ENCODE results near the gene AZIN2. TPM values are rescaled to one million over a fixed set of nuclear protein-coding genes. Genes with fewer than 3 reads are reported as not detected.

The AZIN2 gene
- total and polyA plus RNA-seq, 9 donors, result 4.1 to 15.7 (median 9.4) TPM

DNA sequence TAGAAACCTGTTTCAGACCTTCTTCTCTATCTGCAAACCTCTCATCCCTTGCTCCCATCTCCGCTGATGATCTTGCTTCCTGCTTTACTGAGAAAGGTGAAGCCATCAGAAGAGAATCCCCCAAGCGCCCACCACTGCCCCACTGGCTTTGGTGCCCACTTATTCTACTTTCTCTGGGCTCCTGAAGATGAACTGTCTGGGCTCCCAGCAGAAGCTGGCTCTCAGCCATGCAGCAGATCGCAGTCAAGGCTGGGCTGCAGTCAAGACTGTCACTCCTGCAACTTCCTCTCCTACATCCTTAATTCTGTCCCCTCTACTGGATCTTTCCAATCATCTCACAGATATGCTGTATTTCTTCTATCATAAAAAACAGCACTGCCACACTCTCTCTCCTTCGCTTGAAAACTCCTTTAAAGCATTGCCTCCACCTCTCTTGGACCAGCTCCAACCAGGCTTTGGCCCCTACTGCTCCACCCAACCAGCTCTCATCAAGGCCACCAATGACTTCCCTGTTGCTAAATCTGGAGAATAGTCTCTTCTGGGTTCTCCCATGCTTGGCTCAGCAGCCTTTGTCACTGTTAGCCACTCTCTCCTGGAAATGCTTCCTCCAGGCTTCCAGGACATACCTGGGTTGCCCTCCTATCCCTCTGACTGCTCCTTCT lies 75.1 kb downstream of the AZIN2 start:
- 65 to 75% (median 66%) methylated on average over 4 of the region's 4 CpGs for WGBS, 3 donors
- intact Hi-C loops (cut with DNase I), result no loop called here
- no peaks in the 10 kb centered on the region for H3K27me3 ChIP-seq
- no peak overlapping the region for H3K4me3 ChIP-seq
- no peak for TF ChIP-seq EP300 (IDR thresholded peaks at IDR 0.05)
- TF ChIP-seq POLR2A (IDR thresholded peaks at IDR 0.05), result no peak
- TF ChIP-seq, protein P1, sequence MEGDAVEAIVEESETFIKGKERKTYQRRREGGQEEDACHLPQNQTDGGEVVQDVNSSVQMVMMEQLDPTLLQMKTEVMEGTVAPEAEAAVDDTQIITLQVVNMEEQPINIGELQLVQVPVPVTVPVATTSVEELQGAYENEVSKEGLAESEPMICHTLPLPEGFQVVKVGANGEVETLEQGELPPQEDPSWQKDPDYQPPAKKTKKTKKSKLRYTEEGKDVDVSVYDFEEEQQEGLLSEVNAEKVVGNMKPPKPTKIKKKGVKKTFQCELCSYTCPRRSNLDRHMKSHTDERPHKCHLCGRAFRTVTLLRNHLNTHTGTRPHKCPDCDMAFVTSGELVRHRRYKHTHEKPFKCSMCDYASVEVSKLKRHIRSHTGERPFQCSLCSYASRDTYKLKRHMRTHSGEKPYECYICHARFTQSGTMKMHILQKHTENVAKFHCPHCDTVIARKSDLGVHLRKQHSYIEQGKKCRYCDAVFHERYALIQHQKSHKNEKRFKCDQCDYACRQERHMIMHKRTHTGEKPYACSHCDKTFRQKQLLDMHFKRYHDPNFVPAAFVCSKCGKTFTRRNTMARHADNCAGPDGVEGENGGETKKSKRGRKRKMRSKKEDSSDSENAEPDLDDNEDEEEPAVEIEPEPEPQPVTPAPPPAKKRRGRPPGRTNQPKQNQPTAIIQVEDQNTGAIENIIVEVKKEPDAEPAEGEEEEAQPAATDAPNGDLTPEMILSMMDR (IDR thresholded peaks at IDR 0.05), result no peak
- no peaks in the 10 kb centered on the region for H3K36me3 ChIP-seq
- no peaks in the 10 kb centered on the region for H3K9me3 ChIP-seq
- DNase-seq, result peak in 3 of 5 donors; percentile 37 to 53 (median 40)
- H3K27ac ChIP-seq, result no peak overlapping the region
- H3K4me1 ChIP-seq (ENCODE audit: insufficient read depth), result peaks cover 10% of the 10 kb centered on the region

DNA sequence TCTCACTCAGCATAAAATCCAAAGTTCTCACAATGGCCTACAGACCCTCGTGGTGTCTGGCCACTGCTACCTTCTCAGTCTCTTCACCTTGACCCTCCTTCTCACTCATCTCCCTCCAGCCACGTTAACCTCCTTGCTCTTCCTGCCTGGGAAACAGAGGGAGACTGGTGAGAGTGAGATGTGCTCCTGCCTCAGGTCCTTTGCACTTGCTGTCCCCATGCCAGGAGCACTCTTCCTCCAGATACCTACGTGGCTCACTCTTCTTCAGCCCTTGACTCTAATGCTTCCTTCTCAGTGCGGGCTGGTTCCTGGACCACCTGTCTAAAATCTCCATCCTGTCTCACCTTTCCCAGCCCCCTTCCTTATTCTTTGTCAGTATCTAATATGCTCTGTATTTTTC lies 76.2 kb downstream of the AZIN2 start:
- intact Hi-C loops (cut with DNase I), result no loop called here
- TF ChIP-seq, protein P1 (IDR thresholded peaks at IDR 0.05), result no peak
- TF ChIP-seq EP300 (IDR thresholded peaks at IDR 0.05), result no peak
- TF ChIP-seq POLR2A (IDR thresholded peaks at IDR 0.05), result no peak
- no peak for DNase-seq
- H3K27ac ChIP-seq, result no peak overlapping the region
- H3K27me3 ChIP-seq, result no peaks in the 10 kb centered on the region
- no peaks in the 10 kb centered on the region for H3K9me3 ChIP-seq
- peaks cover 13% of the 10 kb centered on the region for H3K4me1 ChIP-seq (ENCODE audit: insufficient read depth)
- WGBS, 3 donors, result 87 to 90% (median 87%) methylated on average over 4 of the region's 4 CpGs
- H3K4me3 ChIP-seq, result no peak overlapping the region
- no peaks in the 10 kb centered on the region for H3K36me3 ChIP-seq

DNA sequence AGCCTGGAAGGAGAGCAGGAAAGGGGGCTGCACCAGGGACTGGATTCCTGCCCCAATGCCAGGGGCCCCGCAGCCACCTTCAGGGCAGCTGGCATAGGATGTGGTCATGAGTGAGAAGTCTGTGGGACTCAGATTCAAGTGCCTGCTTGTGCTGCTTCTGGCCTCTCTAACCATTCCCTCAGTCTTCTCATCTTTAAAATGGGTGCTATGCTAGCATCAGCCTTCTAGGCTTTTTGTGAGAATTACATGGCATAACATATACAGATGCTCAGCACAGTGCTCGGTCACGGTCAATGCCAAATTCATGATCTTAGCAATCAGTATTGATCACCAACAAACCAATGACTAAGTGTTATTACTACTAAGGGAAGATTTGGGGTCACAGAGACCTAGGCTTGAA lies 77.4 kb downstream of the AZIN2 start:
- intact Hi-C loops (cut with DNase I), result no loop called here
- DNase-seq, result no peak
- no peaks in the 10 kb centered on the region for H3K36me3 ChIP-seq
- no peak overlapping the region for H3K27ac ChIP-seq
- TF ChIP-seq POLR2A (IDR thresholded peaks at IDR 0.05) (no peak), EP300 (IDR thresholded peaks at IDR 0.05) (no peak)
- TF ChIP-seq, protein P1 (IDR thresholded peaks at IDR 0.05), result no peak
- peaks cover 11% of the 10 kb centered on the region for H3K4me1 ChIP-seq (ENCODE audit: insufficient read depth)
- no peaks in the 10 kb centered on the region for H3K27me3 ChIP-seq
- H3K4me3 ChIP-seq, result no peak overlapping the region
- 95 to 98% (median 96%) methylated on average over 3 of the region's 3 CpGs for WGBS, 3 donors
- H3K9me3 ChIP-seq, result no peaks in the 10 kb centered on the region

DNA sequence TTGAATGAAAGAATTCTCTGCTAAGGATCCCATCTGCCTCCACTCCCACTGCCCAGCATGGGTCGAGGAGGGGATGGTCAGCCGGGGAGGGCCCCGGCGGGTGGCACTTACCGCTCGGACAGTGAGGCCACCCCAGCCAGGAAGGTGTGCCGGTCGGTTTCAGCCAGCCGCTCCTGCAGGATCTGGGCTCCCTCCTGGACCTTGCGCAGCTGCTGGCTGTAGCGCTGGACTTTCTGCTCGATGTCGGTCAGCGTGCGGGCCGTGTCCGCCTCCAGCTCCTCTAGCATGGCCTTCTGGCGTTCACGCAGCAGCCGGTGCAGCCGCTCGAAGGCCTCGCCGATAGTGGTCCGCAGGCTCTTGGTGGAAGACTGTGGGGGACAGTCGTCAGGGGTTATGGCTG lies 78.6 kb downstream of the AZIN2 start:
- no peaks in the 10 kb centered on the region for H3K9me3 ChIP-seq
- no peak for TF ChIP-seq EP300 (IDR thresholded peaks at IDR 0.05)
- TF ChIP-seq, protein P1 (IDR thresholded peaks at IDR 0.05), result no peak
- TF ChIP-seq POLR2A (IDR thresholded peaks at IDR 0.05), result no peak
- H3K27me3 ChIP-seq, result no peaks in the 10 kb centered on the region
- 95 to 96% (median 96%) methylated on average over 26 of the region's 26 CpGs for WGBS, 3 donors
- intact Hi-C loops (cut with DNase I), result no loop called here
- H3K36me3 ChIP-seq, result no peaks in the 10 kb centered on the region
- DNase-seq, result no peak
- peaks cover 8% of the 10 kb centered on the region for H3K4me1 ChIP-seq (ENCODE audit: insufficient read depth)
- H3K4me3 ChIP-seq, result no peak overlapping the region
- H3K27ac ChIP-seq, result no peak overlapping the region

Data from ovary (tissue), 9 donors.